A549 (cell line): Measurements from ENCODE around the gene ARHGDIG. TPM values are rescaled to one million over a fixed set of nuclear protein-coding genes. Genes with fewer than 3 reads are reported as not detected.

Source experiments
- ATAC-seq, 2 experiments: fragments of 200-7000 bp in 1 of 2; fragments of >200 bp in 1 of 2; cut with Nextera tagmentation in 1 of 2; cut with Tn5 transposase in 1 of 2; 3 replicates each; pipeline versions ENCODE4 v1.8.0 to v1.9.1; 2018 to 2020; ENCODE audit warnings: mild to moderate bottlenecking in 1 of 2, moderate library complexity in 1 of 2
- CTCF ChIA-PET: fragments of 300-600 bp; sonication (Branson Sonifier 250); formaldehyde crosslinking; extraction: SDS; loops from one replicate; lab custom pipeline; 2021; ENCODE audit warnings: antibody characterized with exemption, inconsistent platforms; lab: Yijun Ruan, JAX
- POLR2A ChIA-PET: fragments of 350-600 bp; formaldehyde crosslinking; extraction: SDS; loops from one replicate; lab custom pipeline; 2021; ENCODE audit warnings: antibody characterized with exemption, inconsistent platforms; lab: Yijun Ruan, JAX
- DNase-seq, 2 experiments: peaks; one replicate each; pipeline versions ENCODE4 v3.0.0 to v3.0.0-alpha.2; 2011 to 2016; ENCODE audit warnings: low read depth in 1 of 2, low spot score in 1 of 2
- FAIRE-seq: peaks from 2 replicates; lab custom pipeline; 2011; peaks lifted over from hg19 to GRCh38; lab: Jason Lieb, UNC
- H3K27ac ChIP-seq, 2 experiments: fragments of >200 bp; sonication (Bioruptor Twin); formaldehyde crosslinking; 3 replicates each; pipeline ENCODE4 v1.5.1; 2016 to 2017
- H3K4me1 ChIP-seq: fragments of >200 bp; sonication (Bioruptor Twin); formaldehyde crosslinking; 3 replicates; pipeline ENCODE4 v1.6.1; 2016
- H3K4me2 ChIP-seq: fragments of >200 bp; sonication (Bioruptor Twin); formaldehyde crosslinking; 3 replicates; pipeline ENCODE4 v1.6.1; 2016
- H3K4me3 ChIP-seq: fragments of >200 bp; sonication (Bioruptor Twin); formaldehyde crosslinking; 3 replicates; pipeline ENCODE4 v1.5.1; 2016
- H3K9me3 ChIP-seq: fragments of >200 bp; sonication (Bioruptor Twin); formaldehyde crosslinking; 3 replicates; pipeline ENCODE4 v1.6.1; 2016
- ATOH8 ChIP-seq: fragments of 250-450 bp; sonication (Bioruptor Pico); IDR thresholded peaks from 2 replicates; pipeline ENCODE4 v1.5.0; 2020; ENCODE audit warnings: low read depth, mild to moderate bottlenecking, moderate library complexity
- CBX2 ChIP-seq: fragments of 200-600 bp; sonication (generic); IDR thresholded peaks from 2 replicates; pipeline ENCODE4 v1.6.1; 2016; ENCODE audit warnings: low read depth, mild to moderate bottlenecking, borderline replicate concordance
- CBX8 ChIP-seq: fragments of 200-600 bp; sonication (generic); IDR thresholded peaks from 2 replicates; pipeline ENCODE4 v1.6.1; 2016
- CTCF ChIP-seq: fragments of >200 bp; sonication (Bioruptor Twin); formaldehyde crosslinking; IDR thresholded peaks from 3 replicates; pipeline ENCODE4 v1.5.1; 2016
- EHMT2 ChIP-seq: fragments of 200-600 bp; sonication (generic); IDR thresholded peaks from 2 replicates; pipeline ENCODE4 v1.6.1; 2016; ENCODE audit warnings: antibody characterized with exemption, low read depth, mild to moderate bottlenecking, moderate library complexity
- ELK1 ChIP-seq: fragments of 150-350 bp; IDR thresholded peaks from 2 replicates; pipeline ENCODE4 v1.6.1; 2014; ENCODE audit warnings: low read depth, mild to moderate bottlenecking, low read length
- EP300 ChIP-seq, 2 experiments: fragments of >200 bp; sonication (Bioruptor Twin); formaldehyde crosslinking; IDR thresholded peaks; 2 replicates in 1 of 2; 3 replicates in 1 of 2; pipeline ENCODE4 v1.6.1; 2016 to 2017
- FOSL2 ChIP-seq, 2 experiments: fragments of 450-650 bp in 1 of 2; fragments of >200 bp in 1 of 2; sonication (Bioruptor Twin) in 1 of 2; formaldehyde crosslinking; IDR thresholded peaks; 2 replicates each; pipeline versions ENCODE4 v1.5.0 to v1.6.1; 2016 to 2020; ENCODE audit warnings: mild to moderate bottlenecking in 1 of 2, moderate library complexity in 1 of 2
- HDAC2 ChIP-seq: fragments of 200-600 bp; sonication (generic); IDR thresholded peaks from 2 replicates; pipeline ENCODE4 v1.6.1; 2016
- HEYL ChIP-seq: fragments of 250-450 bp; sonication (Bioruptor Pico); IDR thresholded peaks from 2 replicates; pipeline ENCODE4 v1.8.0; 2021; ENCODE audit warnings: mild to moderate bottlenecking, moderate library complexity
- HOXB13 ChIP-seq: fragments of 250-450 bp; sonication (Bioruptor Pico); IDR thresholded peaks from 2 replicates; pipeline ENCODE4 v1.5.0; 2020; ENCODE audit warnings: low read depth, mild to moderate bottlenecking, moderate library complexity
- HOXB5 ChIP-seq: fragments of 250-450 bp; sonication (Bioruptor Pico); IDR thresholded peaks from 2 replicates; pipeline ENCODE4 v1.5.0; 2020; ENCODE audit warnings: mild to moderate bottlenecking, moderate library complexity
- MAZ ChIP-seq: fragments of 150-350 bp; IDR thresholded peaks from 2 replicates; pipeline ENCODE4 v1.6.1; 2014; ENCODE audit warnings: antibody characterized with exemption, low read depth, low read length, borderline replicate concordance
- NPAS2 ChIP-seq: fragments of 250-450 bp; sonication (Bioruptor Pico); IDR thresholded peaks from 2 replicates; pipeline ENCODE4 v1.8.0; 2022; ENCODE audit warnings: mild to moderate bottlenecking, moderate library complexity, borderline replicate concordance
- PBX3 ChIP-seq: IDR thresholded peaks from 2 replicates; pipeline ENCODE4 v1.6.1; 2012
- PHF8 ChIP-seq: fragments of 200-600 bp; sonication (generic); IDR thresholded peaks from 2 replicates; pipeline ENCODE4 v1.6.1; 2016; ENCODE audit warnings: low read depth, mild to moderate bottlenecking, antibody characterized with exemption, moderate library complexity, borderline replicate concordance
- POLR2AphosphoS2 ChIP-seq: conservative IDR thresholded peaks from 2 replicates; pipeline ENCODE4 v1.6.1; 2012; ENCODE audit warnings: low read length, improper control_type of control experiment, inconsistent platforms
- REST ChIP-seq: fragments of 200-600 bp; sonication (generic); IDR thresholded peaks from 2 replicates; pipeline ENCODE4 v1.6.1; 2016; ENCODE audit warnings: antibody characterized with exemption, mild to moderate bottlenecking, moderate library complexity
- SMC3 ChIP-seq: fragments of >200 bp; sonication (Bioruptor Twin); formaldehyde crosslinking; IDR thresholded peaks from 3 replicates; pipeline ENCODE4 v1.6.1; 2018; ENCODE audit warnings: inconsistent platforms
- TP53 ChIP-seq: fragments of 250-450 bp; sonication (Bioruptor Pico); IDR thresholded peaks from 2 replicates; pipeline ENCODE4 v1.5.0; 2021; ENCODE audit warnings: mild to moderate bottlenecking, moderate library complexity
- ZSCAN20 ChIP-seq: fragments of 250-450 bp; sonication (Bioruptor Pico); IDR thresholded peaks from 2 replicates; pipeline ENCODE4 v1.8.0; 2022; ENCODE audit warnings: mild to moderate bottlenecking, moderate library complexity
- WGBS: methylation state at CpG from one replicate; pipeline ENCODE4 v1.1.6; 2017; ENCODE audit errors: missing lambda C conversion rate; 5-methylcytosine and 5-hydroxymethylcytosine counted together
- polyA plus RNA-seq, 4 experiments: library from polyadenylated mRNA; depleted of rRNA in 3 of 4; stranded (reverse); fragments of >200 nt; fragmentation: RNase III in 1 of 4; extraction: RNeasy Plus Mini Kit Qiagen cat#74134 plus additional on column Dnase treatment in 1 of 4; gene quantifications; 2 replicates in 3 of 4; 3 replicates in 1 of 4; pipeline ENCODE4 v1.2.3, GENCODE V29; 2011 to 2017
- TF ChIP-seq, protein P1 (sequence below): IDR thresholded peaks from 2 replicates; pipeline ENCODE4 v1.6.1; 2012; ENCODE audit warnings: low read depth, borderline replicate concordance

ARHGDIG gene
- polyA plus RNA-seq, 2 of the 4 experiments (the other 2 are of a cell fraction), result 1.1 to 1.9 TPM

GRCh38 chr16:252366-253337, 27.7 kb upstream of the ARHGDIG start:
- ChIA-PET CTCF (interaction anchor here (0.7 kb wide), 1 partner anchor 207 kb away, joined by 3 read pairs; no protein-coding TSS in a partner anchor), POLR2A (no interaction called here)
- DNase-seq (no peak), FAIRE-seq (no peak), ATAC-seq (no peak)
- no peak for TF ChIP-seq ZSCAN20 (CRISPR knock-in tag)
- TF ChIP-seq FOSL2 (IDR thresholded peaks at IDR 0.05), result no peak
- no peak for TF ChIP-seq FOSL2 (CRISPR knock-in tag; IDR thresholded peaks at IDR 0.05)
- no peak for TF ChIP-seq PHF8
- TF ChIP-seq HEYL (CRISPR knock-in tag), result no peak
- TF ChIP-seq CBX8, result no peak
- TF ChIP-seq ATOH8 (CRISPR knock-in tag), result no peak
- no peak for TF ChIP-seq CBX2
- TF ChIP-seq ELK1, result no peak
- no peak for TF ChIP-seq HOXB13 (CRISPR knock-in tag)
- no peak for TF ChIP-seq REST
- TF ChIP-seq MAZ, result no peak
- Histone ChIP-seq H3K9me3 (no peaks in the 10 kb centered on the region), H3K4me2 (no peak overlapping the region), H3K27ac (no peak overlapping the region), H3K4me3 (no peak overlapping the region), H3K4me1 (peaks cover 8% of the 10 kb centered on the region; the same call in 2 of the 3 replicates)
- 88% methylated on average over 30 of the region's 30 CpGs for WGBS

DNA sequence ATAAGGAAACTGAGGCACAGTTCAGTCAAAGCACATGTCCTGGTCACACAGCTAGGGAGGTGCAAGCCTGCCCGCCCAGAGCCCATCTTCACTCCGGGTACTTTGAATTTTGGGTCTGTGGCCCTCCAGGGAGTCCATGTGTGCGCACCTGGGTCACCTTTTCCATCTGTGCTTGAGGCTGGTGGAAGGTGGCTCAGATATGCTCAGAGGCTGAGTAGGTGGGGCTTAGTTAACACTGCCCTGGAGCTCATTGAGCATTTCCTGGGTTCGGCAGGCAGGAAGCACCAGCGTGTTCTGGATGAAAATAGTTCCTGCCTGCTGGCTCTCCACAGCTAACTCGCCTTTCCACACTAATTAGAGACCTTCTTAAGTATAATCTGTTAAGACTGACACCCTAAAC, 26.6 kb upstream of the ARHGDIG start:
- Histone ChIP-seq H3K4me3 (no peak overlapping the region), H3K4me2 (no peak overlapping the region), H3K27ac (no peak overlapping the region), H3K9me3 (no peaks in the 10 kb centered on the region), H3K4me1 (peaks cover 8% of the 10 kb centered on the region; the same call in 2 of the 3 replicates)
- ChIA-PET CTCF (interaction anchor here (1.6 kb wide), 1 partner anchor 23 kb away, joined by 4 read pairs; no protein-coding TSS in a partner anchor), POLR2A (no interaction called here)
- TF ChIP-seq NPAS2 (CRISPR knock-in tag), result no peak
- no peak for TF ChIP-seq TP53 (CRISPR knock-in tag)
- no peak for TF ChIP-seq EP300 (IDR thresholded peaks at IDR 0.05)
- TF ChIP-seq CTCF, result no peak
- no peak for TF ChIP-seq POLR2AphosphoS2
- no peak for TF ChIP-seq HOXB5 (CRISPR knock-in tag)
- TF ChIP-seq, protein P1, sequence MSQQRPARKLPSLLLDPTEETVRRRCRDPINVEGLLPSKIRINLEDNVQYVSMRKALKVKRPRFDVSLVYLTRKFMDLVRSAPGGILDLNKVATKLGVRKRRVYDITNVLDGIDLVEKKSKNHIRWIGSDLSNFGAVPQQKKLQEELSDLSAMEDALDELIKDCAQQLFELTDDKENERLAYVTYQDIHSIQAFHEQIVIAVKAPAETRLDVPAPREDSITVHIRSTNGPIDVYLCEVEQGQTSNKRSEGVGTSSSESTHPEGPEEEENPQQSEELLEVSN, result no peak
- TF ChIP-seq SMC3, result no peak
- no peak for TF ChIP-seq HDAC2
- TF ChIP-seq PBX3, result no peak
- no peak for TF ChIP-seq HEYL (CRISPR knock-in tag)
- no peak for TF ChIP-seq EHMT2
- FAIRE-seq (no peak), ATAC-seq (no peak), DNase-seq (no peak)
- WGBS, result 94% methylated on average over 6 of the region's 6 CpGs
